ENCODE data around the gene ZFAND3. TPM values are rescaled to one million over a fixed set of nuclear protein-coding genes. Genes with fewer than 3 reads are reported as not detected.

The ZFAND3 gene
- total and polyA plus RNA-seq, 2 donors (not counting 3 experiments of a cell fraction or from before 2014, with no cell fraction given): 15.4 to 54.2 TPM

GRCh38 chr6:38043259-38043753 is 223.8 kb downstream of the ZFAND3 start:
- no TSS peak for BruUV-seq (replicated peaks)
- intact Hi-C loops (cut with micrococcal nuclease) (no loop called here), dilution Hi-C loops (cut with MboI; ENCODE audit: extremely low pct_ligation_motif_present, low sequenced_read_pairs) (no loop called here)
- Histone ChIP-seq H3K79me2 (ENCODE audit: control insufficient read depth, insufficient read depth, low read length) (peaks cover 30% of the 10 kb centered on the region), H3K4me3 (replicated peaks in 1 of 3; ENCODE audit: insufficient read depth in 1 of 3, low read depth in 1 of 3, low read length in 3 of 3) (no peak overlapping the region), H3K27ac (ENCODE audit: insufficient read depth, low read depth, low read length) (no peak overlapping the region), H3K4me1 (ENCODE audit: control insufficient read depth, extremely low read depth, insufficient read depth, low read length) (no peaks in the 10 kb centered on the region), H4K20me1 (replicated peaks; ENCODE audit: control insufficient read depth, extremely low read depth, insufficient read depth, low read length) (peaks cover 2% of the 10 kb centered on the region), H3K9me3 (replicated peaks; ENCODE audit: control insufficient read depth, insufficient read depth, low read length) (no peaks in the 10 kb centered on the region), H3K27me3 (ENCODE audit: control insufficient read depth in 2 of 2, insufficient read depth in 2 of 2, low read length in 2 of 2) (no peaks in the 10 kb centered on the region), H3K4me2 (ENCODE audit: insufficient read depth, low read length) (no peak overlapping the region), H3K9me1 (replicated peaks; ENCODE audit: control insufficient read depth, extremely low read depth, insufficient read depth, low read length) (no peaks in the 10 kb centered on the region), H2AFZ (ENCODE audit: low read depth, low read length) (no peak overlapping the region), H3K9ac (replicated peaks; ENCODE audit: extremely low read depth, insufficient read depth, low read length) (no peak overlapping the region), H3K36me3 (ENCODE audit: control insufficient read depth in 2 of 2, extremely low read depth in 1 of 2, insufficient read depth in 2 of 2, low read length in 2 of 2) (no peaks in the 10 kb centered on the region)
- FAIRE-seq (no peak), DNase-seq (ENCODE audit: low read depth, low spot score) (no peak)
- CTCF ChIA-PET: interaction anchor here (1.5 kb wide), 1 partner anchor 511 kb away, joined by 3 read pairs; no protein-coding TSS in a partner anchor
- TF ChIP-seq EZH2 (IDR thresholded peaks at IDR 0.05; ENCODE audit: borderline replicate concordance, low read depth, low read length, severe bottlenecking) (no peak), POLR2A (IDR thresholded peaks at IDR 0.05; ENCODE audit: low read depth, low read length) (no peak)
- POLR2A ChIA-PET: no interaction called here

DNA sequence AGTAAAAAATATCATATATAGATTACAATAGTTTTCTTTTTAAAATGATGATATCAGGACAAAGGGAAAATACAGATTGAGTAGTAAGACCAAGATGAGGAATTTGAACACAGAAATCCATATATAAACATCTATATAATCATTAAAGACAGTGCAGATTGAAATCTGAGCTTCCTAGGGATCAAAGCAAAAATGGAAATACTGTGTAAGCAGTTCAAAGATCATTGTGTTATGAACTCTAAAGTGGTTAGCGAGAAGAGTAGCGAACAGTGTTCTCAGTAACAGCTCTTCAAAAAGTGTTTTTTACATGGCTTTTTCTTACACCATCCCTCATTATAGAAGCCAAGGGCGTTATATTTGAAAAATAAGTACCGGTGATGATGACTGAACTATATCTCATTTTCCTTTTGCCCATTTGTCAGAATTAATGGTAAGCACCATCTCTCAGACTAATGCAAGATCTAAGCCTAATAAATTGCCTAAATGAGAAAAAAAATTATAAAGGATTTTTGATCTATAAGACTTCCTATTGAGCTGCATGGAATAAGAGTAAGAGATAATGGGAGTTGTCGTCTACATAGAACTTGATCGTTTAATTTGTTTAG is 226.3 kb downstream of the ZFAND3 start:
- H3K9me3 ChIP-seq (replicated peaks; ENCODE audit: control insufficient read depth, insufficient read depth, low read length): no peaks in the 10 kb centered on the region
- H3K9me1 ChIP-seq (replicated peaks; ENCODE audit: control insufficient read depth, extremely low read depth, insufficient read depth, low read length): no peaks in the 10 kb centered on the region
- no peak overlapping the region for H3K9ac ChIP-seq (replicated peaks; ENCODE audit: extremely low read depth, insufficient read depth, low read length)
- TF ChIP-seq GATA2 (IDR thresholded peaks at IDR 0.05; ENCODE audit: insufficient read depth, insufficient read length, low read depth, low read length) (no peak), POLR2A (IDR thresholded peaks at IDR 0.05; ENCODE audit: low read depth, low read length) (no peak)
- peaks cover 24% of the 10 kb centered on the region for H3K79me2 ChIP-seq (ENCODE audit: control insufficient read depth, insufficient read depth, low read length)
- peaks cover 4% of the 10 kb centered on the region for H4K20me1 ChIP-seq (replicated peaks; ENCODE audit: control insufficient read depth, extremely low read depth, insufficient read depth, low read length)
- no peak for DNase-seq (ENCODE audit: low read depth, low spot score)
- ChIA-PET CTCF (interaction anchor here (1.6 to 2.0 kb wide), 3 partner anchors 12 to 448 kb away, joined by 5 to 7 read pairs (median 6); no protein-coding TSS in a partner anchor), POLR2A (no interaction called here)
- no peak overlapping the region for H3K4me3 ChIP-seq (replicated peaks in 1 of 3; ENCODE audit: insufficient read depth in 1 of 3, low read depth in 1 of 3, low read length in 3 of 3)
- H3K4me1 ChIP-seq (ENCODE audit: control insufficient read depth, extremely low read depth, insufficient read depth, low read length): no peaks in the 10 kb centered on the region
- dilution Hi-C loops (cut with MboI; ENCODE audit: extremely low pct_ligation_motif_present, low sequenced_read_pairs) (no loop called here), intact Hi-C loops (cut with micrococcal nuclease) (no loop called here)
- H2AFZ ChIP-seq (ENCODE audit: low read depth, low read length): no peak overlapping the region
- no peak for FAIRE-seq
- H3K27ac ChIP-seq (ENCODE audit: insufficient read depth, low read depth, low read length): no peak overlapping the region
- no TSS peak for BruUV-seq (replicated peaks)
- no peaks in the 10 kb centered on the region for H3K27me3 ChIP-seq (ENCODE audit: control insufficient read depth in 2 of 2, insufficient read depth in 2 of 2, low read length in 2 of 2)
- H3K4me2 ChIP-seq (ENCODE audit: insufficient read depth, low read length): no peak overlapping the region
- H3K36me3 ChIP-seq (ENCODE audit: control insufficient read depth in 2 of 2, extremely low read depth in 1 of 2, insufficient read depth in 2 of 2, low read length in 2 of 2): no peaks in the 10 kb centered on the region
